NCI-H1694 treated with DMSO at 0.1 percent for 48 hours (cell line): ENCODE results near the gene ATRNL1.

Experiments used
- DNase-seq: peaks from one replicate; lab custom pipeline; 2025; lab: John Stamatoyannopoulos, UW

Gene ATRNL1

DNA sequence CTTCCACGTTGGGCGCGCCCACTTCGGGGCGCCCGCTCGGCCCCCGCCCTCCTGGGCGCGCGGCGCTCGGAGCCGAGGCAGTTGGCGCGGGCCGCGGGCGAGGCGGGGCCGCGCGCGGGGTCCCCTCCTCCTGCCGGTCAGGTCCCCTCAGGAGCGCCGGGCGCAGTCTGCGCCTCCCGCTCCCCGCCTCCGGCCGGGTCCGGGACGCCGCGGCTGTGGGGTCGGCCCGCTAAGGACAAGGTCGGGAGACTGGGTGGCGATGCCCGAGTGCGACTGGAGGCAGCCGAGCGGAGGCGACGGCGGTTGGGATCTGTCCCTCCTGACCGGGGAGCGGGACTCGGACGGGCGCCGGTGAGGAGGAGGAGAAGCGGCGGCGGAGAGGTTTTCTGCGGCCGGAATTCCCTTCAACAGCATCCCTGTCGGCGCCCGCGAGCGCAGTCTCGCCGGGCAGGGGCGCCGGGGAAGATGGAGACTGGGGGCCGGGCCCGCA lies at the start of gene ATRNL1:
ATRNL1 (plus strand) TSS at position 80 of the 490 bp plus-strand sequence; CDS start at position 466, 386 bp downstream.
- DNase-seq = peak; percentile 27

DNA sequence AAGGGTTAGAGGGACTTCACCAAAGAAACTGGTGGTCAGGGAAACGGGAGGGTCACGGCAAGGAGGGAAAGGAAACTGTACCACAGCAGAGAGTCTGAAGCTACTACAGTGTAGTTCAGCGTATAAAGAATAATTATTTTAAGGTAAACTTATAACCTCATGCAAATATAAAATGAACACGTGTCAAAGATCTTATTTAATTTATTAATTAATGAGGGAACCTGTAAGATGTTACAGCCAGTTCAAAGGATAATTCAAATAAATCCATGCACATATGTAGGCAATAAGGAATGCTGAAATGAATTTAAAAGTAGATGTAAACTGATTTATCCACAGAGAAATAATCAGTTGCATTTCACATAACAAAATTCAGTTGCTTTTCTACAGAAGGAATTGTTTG lies 49.4 kb upstream of the ATRNL1 start:
- no peak for DNase-seq

- DNase-seq = no peak
These were observed 48.3 kb upstream of the ATRNL1 start for GRCh38 chr10:115044891-115045290.

DNA sequence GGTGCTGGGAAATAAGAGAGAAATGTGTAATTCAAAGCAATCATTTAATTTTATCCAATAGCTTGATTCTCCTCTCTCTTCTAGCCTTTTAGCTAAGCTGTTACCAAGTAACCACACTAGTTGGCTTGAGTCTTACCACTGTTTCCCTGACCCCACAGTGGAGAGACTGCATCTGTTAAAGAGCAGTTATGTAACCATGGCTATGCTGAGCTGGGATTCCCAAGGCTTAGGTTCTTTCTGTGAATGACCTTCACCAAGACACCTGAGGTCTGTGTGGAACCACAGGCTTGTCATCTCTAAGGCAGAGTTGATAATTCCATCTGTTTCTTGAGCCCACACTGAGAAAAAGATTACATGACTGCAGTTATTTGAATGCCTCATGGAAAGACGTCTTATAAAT lies 47.7 kb upstream of the ATRNL1 start:
- DNase-seq = no peak

GRCh38 chr10:115046686-115047236 lies 46.4 kb upstream of the ATRNL1 start:
- DNase-seq = no peak

DNA sequence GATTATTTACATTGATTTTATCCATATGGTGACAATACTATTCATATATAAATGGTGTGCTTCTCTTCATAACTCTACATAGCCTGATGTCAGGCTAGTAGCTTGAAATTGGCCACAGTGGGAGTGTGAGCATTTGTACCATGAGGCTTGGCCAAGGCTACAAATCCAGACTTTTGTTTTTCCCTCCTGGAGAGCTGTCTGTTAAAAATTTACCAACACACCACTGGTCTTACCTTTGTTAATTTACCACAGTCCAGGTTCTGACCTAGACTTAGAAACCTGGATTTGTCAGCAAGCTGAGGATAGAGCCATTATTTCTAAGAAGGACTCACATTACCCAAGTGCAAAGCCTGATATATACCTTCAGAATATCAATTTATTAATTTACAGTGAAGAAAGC lies 45.5 kb upstream of the ATRNL1 start:
- no peak for DNase-seq

DNA sequence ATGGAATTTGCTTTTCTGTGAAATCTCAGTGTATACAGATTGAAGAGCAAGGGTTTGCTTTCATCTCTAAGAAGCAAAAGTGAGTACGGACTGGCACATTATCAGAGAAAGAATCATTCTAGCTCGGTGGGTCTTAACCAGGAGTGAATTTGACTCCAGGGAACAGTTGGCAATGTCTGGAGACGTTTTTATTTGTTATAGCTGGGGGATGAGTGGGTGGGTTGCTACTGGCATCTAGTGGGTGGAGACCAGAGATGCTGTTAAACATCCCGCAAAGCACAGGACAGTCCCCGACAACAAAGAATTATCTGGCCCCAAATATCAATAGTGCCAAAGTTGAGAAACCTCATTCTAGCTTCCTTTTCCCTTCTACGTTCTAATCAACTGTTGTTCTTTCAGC lies 43.8 kb upstream of the ATRNL1 start:
- no peak for DNase-seq

DNA sequence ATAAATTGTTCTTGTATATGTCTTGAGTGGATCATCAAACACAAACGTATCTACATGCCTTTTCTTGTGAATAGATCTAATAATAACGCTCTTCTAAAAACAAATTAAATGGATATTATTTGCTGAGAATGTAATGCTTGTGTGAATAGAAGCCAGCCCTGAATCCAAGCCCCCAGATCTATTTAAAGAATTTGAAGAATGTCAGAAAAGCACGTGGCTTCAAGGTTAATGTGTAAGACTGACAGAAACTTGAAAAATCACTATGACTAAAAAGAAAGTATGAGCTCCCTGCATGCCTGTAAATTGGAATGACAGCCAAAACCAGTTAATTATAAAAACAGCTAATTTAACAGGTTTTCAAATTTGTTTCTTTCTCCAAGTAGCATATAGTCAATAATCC lies 43.2 kb upstream of the ATRNL1 start:
- DNase-seq = no peak

DNA sequence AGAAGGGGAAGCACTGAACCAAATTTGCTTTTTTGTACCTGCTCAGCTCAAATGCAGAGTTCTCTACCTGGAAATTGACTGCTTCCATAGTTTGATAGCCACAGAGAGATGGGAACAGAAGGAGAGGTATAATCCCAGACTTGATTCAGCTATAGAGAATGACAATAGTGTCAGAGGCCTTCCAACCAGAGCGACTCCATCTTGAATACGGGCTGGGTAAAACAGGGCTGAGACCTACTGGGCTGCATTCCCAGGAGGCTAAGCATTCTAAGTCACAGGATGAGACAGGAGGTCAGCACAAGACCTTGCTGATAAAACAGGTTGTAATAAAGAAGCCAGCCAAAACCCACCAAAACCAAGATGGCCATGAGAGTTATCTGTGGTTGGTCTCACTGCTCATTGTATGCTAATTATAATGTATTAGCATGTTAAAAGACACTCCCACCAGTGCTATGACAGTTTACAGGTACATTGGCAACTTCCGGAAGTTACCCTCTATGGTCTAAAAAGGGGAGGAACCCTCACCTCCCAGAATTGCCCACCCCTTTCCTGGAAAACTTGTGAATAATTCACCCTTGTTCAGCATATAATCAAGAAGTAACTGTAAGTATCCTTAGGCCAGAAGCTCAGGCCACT lies 42.7 kb upstream of the ATRNL1 start:
- DNase-seq = no peak

DNA sequence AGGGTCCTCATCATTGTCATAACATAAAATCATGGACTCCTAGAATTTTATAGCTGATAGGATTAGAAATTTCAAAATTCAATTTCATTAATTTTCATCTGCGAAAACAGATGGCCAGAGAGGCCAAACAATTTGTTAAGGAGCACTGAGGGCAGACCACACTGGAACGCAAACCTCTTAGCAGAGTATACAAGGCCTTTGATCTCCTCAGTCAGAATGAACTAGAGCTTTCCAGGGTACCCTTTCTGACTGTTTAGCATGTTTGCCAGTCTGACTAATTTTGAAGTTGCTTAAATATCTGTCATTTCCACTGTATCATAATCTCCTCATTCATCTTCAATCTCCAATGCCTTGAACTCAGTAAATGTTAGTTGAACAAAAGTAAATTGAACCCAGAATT lies 41.9 kb upstream of the ATRNL1 start:
- DNase-seq = no peak

- DNase-seq = no peak
These were observed 40.9 kb upstream of the ATRNL1 start for GRCh38 chr10:115052226-115052625.

DNA sequence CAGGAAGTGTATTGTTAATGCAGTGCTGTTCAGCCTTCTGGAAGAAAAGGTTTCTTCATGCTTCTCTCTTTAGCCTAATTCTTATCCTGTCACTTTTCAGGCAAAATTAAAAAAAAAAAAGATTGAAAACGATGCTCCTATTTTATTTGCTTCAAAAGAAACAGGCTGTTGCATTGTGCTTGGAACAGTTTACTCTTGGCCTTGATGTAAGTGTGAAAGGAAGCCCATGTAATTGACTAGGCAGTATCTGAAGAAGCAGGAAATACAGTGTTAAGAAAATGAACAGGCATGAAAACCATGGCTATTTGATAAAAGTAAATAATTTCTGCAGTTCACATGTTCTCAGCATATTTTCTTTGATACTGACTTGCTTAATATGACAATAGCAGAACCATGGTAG lies 40.4 kb upstream of the ATRNL1 start:
- no peak for DNase-seq

DNA sequence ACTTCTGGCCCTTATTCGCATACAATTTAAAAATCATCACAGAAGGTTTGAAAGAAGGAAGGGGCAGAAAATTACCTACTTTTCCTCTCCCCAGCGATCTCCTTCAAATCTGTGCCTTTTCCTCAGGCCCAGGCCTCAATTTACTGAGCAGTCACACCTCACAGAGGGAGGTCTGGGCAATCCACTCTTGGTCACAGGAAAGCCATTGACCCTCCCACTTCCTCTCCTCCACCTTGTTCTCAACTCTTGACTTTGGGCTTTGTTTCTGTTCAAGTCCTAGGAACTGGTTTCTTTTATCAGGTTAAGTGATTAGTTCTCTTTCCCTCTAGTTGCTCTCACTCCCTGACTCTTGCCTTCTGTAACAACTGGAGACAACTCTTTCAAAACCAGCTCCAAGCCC lies 37.0 kb upstream of the ATRNL1 start:
- no peak for DNase-seq

- no peak for DNase-seq
These were observed 33.8 kb upstream of the ATRNL1 start for GRCh38 chr10:115059301-115059898.

DNA sequence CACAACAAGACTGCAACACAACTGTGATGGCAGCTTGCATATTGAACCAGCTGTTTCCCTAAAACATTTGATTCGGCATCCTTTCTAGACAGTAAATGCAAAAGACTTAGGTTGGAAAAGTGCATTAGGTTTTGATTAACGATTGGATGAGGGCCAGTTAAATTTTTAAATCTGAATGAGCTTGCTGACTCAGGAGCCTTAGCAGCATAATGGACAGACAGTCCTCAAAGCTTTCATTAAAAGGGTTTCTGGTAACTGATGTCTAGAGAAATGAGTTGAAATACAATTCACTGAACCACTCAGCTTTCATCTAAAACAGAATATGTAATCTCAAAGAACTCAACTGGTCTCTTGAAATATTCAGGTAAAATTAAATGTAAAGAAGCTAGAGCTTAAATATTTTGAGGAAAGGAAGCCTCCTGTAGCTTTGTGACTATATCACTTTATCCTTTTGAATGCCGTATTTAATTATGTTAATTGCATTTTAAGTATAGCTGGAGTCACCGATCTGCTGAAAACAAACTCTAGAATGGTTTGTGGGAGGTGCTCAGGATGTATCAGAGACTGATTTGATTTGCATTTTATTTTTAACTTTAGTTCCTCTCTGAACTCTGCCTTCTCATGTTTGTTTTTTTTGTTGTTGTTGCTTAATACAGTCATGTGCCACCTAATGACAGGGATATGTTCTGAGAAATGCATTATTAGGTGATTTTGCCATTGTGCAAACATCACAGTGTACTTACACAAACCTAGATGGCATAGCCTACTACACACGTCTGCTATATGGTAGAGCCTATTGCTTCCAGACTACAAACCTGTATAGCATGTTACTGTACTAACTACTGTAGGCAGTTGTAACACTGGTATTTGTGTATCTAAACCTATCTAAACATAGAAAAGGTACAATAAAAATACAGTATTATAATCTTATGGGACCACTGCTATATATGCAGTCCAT lies 29.2 kb upstream of the ATRNL1 start:
- no peak for DNase-seq

DNA sequence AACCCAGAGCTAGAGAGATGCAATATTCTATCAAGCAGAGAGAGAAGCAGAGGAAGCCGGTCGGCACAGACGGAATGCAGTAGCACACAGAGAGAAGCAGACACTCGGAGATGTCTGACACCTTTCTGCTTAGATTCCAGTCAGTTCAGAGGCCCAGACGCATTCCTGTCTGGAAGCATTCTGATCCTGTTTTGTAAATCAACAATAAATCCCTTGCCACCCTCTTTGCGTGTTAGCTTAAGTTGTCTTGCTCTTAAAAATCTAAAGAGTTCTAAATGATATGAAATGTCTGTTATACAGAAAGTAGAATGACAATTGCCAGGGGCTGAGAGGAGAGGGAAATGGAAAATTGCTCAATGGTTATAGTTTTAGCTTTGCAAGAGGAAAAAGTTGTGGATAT lies 27.4 kb upstream of the ATRNL1 start:
- no peak for DNase-seq

- no peak for DNase-seq
These were observed 26.6 kb upstream of the ATRNL1 start for GRCh38 chr10:115066528-115066927.

GRCh38 chr10:115073796-115074195 lies 19.4 kb upstream of the ATRNL1 start:
- DNase-seq = no peak

DNA sequence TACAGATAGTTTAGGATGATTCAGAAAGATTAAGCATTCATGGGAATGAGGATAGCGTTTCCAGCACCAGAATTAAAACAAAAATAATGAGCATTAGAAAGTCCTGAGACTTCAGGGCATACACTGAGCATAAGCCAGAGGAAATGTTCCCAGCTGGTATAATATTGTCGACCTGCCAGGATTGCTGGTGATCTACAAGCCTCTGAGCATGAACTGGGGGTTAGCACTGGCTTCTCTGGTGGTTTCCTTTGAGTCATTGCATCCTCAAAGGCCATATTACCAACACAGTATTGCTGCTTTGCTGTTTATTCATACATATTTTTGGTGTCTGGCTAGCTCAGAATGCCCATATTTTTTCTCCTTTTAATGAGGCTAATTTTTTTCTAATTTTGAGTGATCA lies 10.7 kb upstream of the ATRNL1 start:
- DNase-seq = no peak

DNA sequence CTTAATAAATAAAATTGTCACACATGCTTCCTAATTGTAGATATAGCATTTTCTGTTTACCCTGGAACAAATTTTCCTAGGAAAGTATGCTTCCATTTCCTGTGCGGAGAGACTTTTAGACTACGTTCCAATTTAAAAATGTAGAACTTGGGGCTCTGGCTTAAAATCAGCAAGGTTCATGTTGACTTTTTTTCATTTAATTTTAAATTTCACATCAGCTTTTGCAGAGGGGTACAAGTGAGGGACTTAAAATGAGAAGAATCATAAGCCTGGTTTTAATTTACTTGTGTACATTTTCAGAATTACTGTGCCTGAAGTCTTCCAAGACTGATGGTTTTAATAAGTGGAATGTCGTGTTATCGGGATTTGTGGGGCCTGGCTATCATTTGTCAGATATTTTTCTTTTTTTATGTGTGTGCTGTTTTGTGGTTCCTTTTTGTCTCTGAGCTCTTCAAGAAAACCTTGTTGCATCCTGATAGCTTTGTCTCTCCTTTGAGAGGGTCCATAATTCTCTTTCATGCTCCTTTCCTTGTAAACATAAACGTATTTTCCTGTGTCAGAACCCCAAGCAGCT lies 8.8 kb upstream of the ATRNL1 start:
- no peak for DNase-seq

- DNase-seq = no peak
These were observed 2.0 kb upstream of the ATRNL1 start for GRCh38 chr10:115091161-115091560.

DNA sequence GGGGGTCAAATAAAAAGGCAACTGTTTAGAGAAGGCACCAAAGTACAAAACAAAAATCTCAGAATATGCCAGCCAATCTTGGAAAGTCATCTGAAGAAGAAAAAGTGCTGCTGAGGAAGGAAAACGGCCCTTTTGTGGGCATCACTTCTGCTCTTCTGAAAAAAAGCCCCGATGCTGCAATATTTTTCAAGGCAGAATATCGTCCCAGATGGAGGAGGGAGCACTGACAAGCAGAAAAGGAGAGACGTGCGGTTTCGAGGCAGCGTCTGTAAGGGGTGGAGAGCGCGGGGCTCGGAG lies 959 bp upstream of the ATRNL1 start:
- no peak for DNase-seq
